OCI-LY1 (cell line): ENCODE measurements around the gene LIPN.
A peak's percentile ranks its signal among the peaks of the same experiment; 100 is the strongest.

Source experiments
- H2AFZ ChIP-seq: fragments of 200-600 bp; sonication (generic), shearing (Covaris generic); 2 replicates; pipeline ENCODE4 v1.6.0; 2014; ENCODE audit warnings: antibody characterized with exemption, mild to moderate bottlenecking, low read length
- H3F3A ChIP-seq: fragments of 200-600 bp; sonication (generic), shearing (Covaris generic); 2 replicates; pipeline ENCODE4 v1.6.0; 2014; ENCODE audit warnings: mild to moderate bottlenecking, antibody characterized with exemption, low read length, moderate library complexity; ENCODE audit not compliant: insufficient read depth
- H3K27ac ChIP-seq: fragments of 200-600 bp; sonication (generic); 2 replicates; pipeline ENCODE4 v1.5.1; 2014; ENCODE audit warnings: low read length, mixed run types, mild to moderate bottlenecking, low read depth; ENCODE audit not compliant: poor library complexity, severe bottlenecking
- H3K27me3 ChIP-seq: fragments of 200-600 bp; sonication (generic); 2 replicates; pipeline ENCODE4 v1.6.0; 2014; ENCODE audit warnings: antibody characterized with exemption, mild to moderate bottlenecking, low read length, moderate library complexity; ENCODE audit not compliant: insufficient read depth
- H3K36me3 ChIP-seq: fragments of 200-600 bp; sonication (generic); 2 replicates; pipeline ENCODE4 v1.6.1; 2014; ENCODE audit warnings: mild to moderate bottlenecking, antibody characterized with exemption, low read length, moderate library complexity, mixed read lengths; ENCODE audit not compliant: insufficient read depth
- H3K4me1 ChIP-seq: fragments of 200-600 bp; sonication (generic); 2 replicates; pipeline ENCODE4 v1.5.1; 2014; ENCODE audit warnings: mild to moderate bottlenecking, low read length, moderate library complexity; ENCODE audit not compliant: insufficient read depth, severe bottlenecking
- H3K4me2 ChIP-seq: fragments of 200-600 bp; sonication (generic), shearing (Covaris generic); 2 replicates; pipeline ENCODE4 v1.6.1; 2014; ENCODE audit warnings: low read length
- H3K4me3 ChIP-seq: fragments of 200-600 bp; sonication (generic); 2 replicates; pipeline ENCODE4 v1.5.1; 2014; ENCODE audit warnings: low read length, low read depth, mild to moderate bottlenecking, mixed read lengths; ENCODE audit not compliant: poor library complexity, severe bottlenecking
- H3K79me2 ChIP-seq: fragments of 200-600 bp; shearing (Covaris generic); 2 replicates; pipeline ENCODE4 v1.6.1; 2016; ENCODE audit warnings: mixed run types, low read length, mixed read lengths; ENCODE audit not compliant: insufficient read depth
- H3K9ac ChIP-seq: fragments of 200-600 bp; sonication (generic), shearing (Covaris generic); 2 replicates; pipeline ENCODE4 v1.6.1; 2014; ENCODE audit warnings: mild to moderate bottlenecking, low read length, mixed read lengths
- H3K9me2 ChIP-seq: fragments of 200-600 bp; sonication (generic), shearing (Covaris generic); 2 replicates; pipeline ENCODE4 v1.6.1; 2014; ENCODE audit warnings: low read depth, mild to moderate bottlenecking, low read length, mixed read lengths
- H3K9me3 ChIP-seq: fragments of 200-600 bp; shearing (Covaris generic); 2 replicates; pipeline ENCODE4 v1.6.1; 2014; ENCODE audit warnings: low read length, mixed read lengths
- H4K20me1 ChIP-seq: fragments of 200-600 bp; sonication (generic), shearing (Covaris generic); 2 replicates; pipeline ENCODE4 v1.6.0; 2016; ENCODE audit warnings: mild to moderate bottlenecking, low read length; ENCODE audit not compliant: insufficient read depth
- EZH2 ChIP-seq: fragments of 200-600 bp; sonication (generic), shearing (Covaris generic); IDR thresholded peaks from 2 replicates; pipeline ENCODE4 v1.8.0; 2017; ENCODE audit warnings: borderline replicate concordance, mixed run types, mild to moderate bottlenecking, antibody characterized with exemption, low read length, moderate library complexity, mixed read lengths
- TF ChIP-seq, protein P1 (sequence below): fragments of 200-600 bp; sonication (generic), shearing (Covaris generic); IDR thresholded peaks from 2 replicates; pipeline ENCODE4 v1.5.1; 2017; ENCODE audit warnings: mild to moderate bottlenecking, antibody characterized with exemption, low read length, moderate library complexity, mixed read lengths

The LIPN gene

GRCh38 chr10:88787463-88787862, 27.6 kb downstream of the LIPN start:
- TF ChIP-seq EZH2: no peak

GRCh38 chr10:88788924-88789323, 29.1 kb downstream of the LIPN start:
- Histone ChIP-seq H3K79me2 (no peaks in the 10 kb centered on the region), H3K36me3 (no peaks in the 10 kb centered on the region), H3K27me3 (no peaks in the 10 kb centered on the region), H3K27ac (no peak overlapping the region), H2AFZ (no peak overlapping the region), H3K4me1 (no peaks in the 10 kb centered on the region), H3K9me3 (no peaks in the 10 kb centered on the region), H3K9ac (no peak overlapping the region), H3F3A (no peaks in the 10 kb centered on the region), H4K20me1 (no peaks in the 10 kb centered on the region), H3K4me3 (no peak overlapping the region), H3K4me2 (no peak overlapping the region), H3K9me2 (no peaks in the 10 kb centered on the region)
- TF ChIP-seq, protein P1, sequence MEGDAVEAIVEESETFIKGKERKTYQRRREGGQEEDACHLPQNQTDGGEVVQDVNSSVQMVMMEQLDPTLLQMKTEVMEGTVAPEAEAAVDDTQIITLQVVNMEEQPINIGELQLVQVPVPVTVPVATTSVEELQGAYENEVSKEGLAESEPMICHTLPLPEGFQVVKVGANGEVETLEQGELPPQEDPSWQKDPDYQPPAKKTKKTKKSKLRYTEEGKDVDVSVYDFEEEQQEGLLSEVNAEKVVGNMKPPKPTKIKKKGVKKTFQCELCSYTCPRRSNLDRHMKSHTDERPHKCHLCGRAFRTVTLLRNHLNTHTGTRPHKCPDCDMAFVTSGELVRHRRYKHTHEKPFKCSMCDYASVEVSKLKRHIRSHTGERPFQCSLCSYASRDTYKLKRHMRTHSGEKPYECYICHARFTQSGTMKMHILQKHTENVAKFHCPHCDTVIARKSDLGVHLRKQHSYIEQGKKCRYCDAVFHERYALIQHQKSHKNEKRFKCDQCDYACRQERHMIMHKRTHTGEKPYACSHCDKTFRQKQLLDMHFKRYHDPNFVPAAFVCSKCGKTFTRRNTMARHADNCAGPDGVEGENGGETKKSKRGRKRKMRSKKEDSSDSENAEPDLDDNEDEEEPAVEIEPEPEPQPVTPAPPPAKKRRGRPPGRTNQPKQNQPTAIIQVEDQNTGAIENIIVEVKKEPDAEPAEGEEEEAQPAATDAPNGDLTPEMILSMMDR: no peak
- TF ChIP-seq EZH2: no peak

More at GRCh38 chr10:88787463-88787862, 27.6 kb downstream of the LIPN start:
- Histone ChIP-seq H3K4me3 (no peak overlapping the region), H3K9me3 (no peaks in the 10 kb centered on the region), H3K4me2 (no peak overlapping the region), H3K27ac (no peak overlapping the region), H3K9me2 (no peaks in the 10 kb centered on the region), H3K79me2 (no peaks in the 10 kb centered on the region), H4K20me1 (no peaks in the 10 kb centered on the region), H3K36me3 (no peaks in the 10 kb centered on the region), H3K27me3 (no peaks in the 10 kb centered on the region), H3K9ac (no peak overlapping the region), H3K4me1 (no peaks in the 10 kb centered on the region), H2AFZ (no peak overlapping the region), H3F3A (no peaks in the 10 kb centered on the region)

GRCh38 chr10:88791924-88792323, 32.1 kb downstream of the LIPN start:
- Histone ChIP-seq H3K9ac (no peak overlapping the region), H3K9me3 (no peaks in the 10 kb centered on the region), H3K27me3 (no peaks in the 10 kb centered on the region), H3K4me3 (no peak overlapping the region), H3K79me2 (no peaks in the 10 kb centered on the region), H4K20me1 (no peaks in the 10 kb centered on the region), H3K4me2 (no peak overlapping the region), H3K4me1 (no peaks in the 10 kb centered on the region), H3K36me3 (no peaks in the 10 kb centered on the region), H3K9me2 (no peaks in the 10 kb centered on the region), H3F3A (no peaks in the 10 kb centered on the region), H2AFZ (no peak overlapping the region), H3K27ac (no peak overlapping the region)
- no peak for TF ChIP-seq EZH2
- TF ChIP-seq, protein P1: peak; percentile 33

GRCh38 chr10:88792661-88793060, 32.8 kb downstream of the LIPN start:
- Histone ChIP-seq H3F3A (no peaks in the 10 kb centered on the region), H3K36me3 (no peaks in the 10 kb centered on the region), H3K9me2 (no peaks in the 10 kb centered on the region), H3K4me3 (no peak overlapping the region), H3K9me3 (no peaks in the 10 kb centered on the region), H4K20me1 (no peaks in the 10 kb centered on the region), H2AFZ (no peak overlapping the region), H3K4me1 (no peaks in the 10 kb centered on the region), H3K9ac (no peak overlapping the region), H3K4me2 (no peak overlapping the region), H3K27me3 (no peaks in the 10 kb centered on the region), H3K27ac (no peak overlapping the region), H3K79me2 (no peaks in the 10 kb centered on the region)
- TF ChIP-seq EZH2: no peak
- TF ChIP-seq, protein P1: no peak
